EH (cell line): ENCODE results near the gene OR4C45.
"Not testable (repeated sequence)": the region's sequence is repeated elsewhere in the genome, so short reads cannot be mapped to it uniquely, and the experiment has no call there.

Experiments used
- DNase-seq: peaks from one replicate; pipeline ENCODE4 v3.0.0-alpha.2; 2015; ENCODE audit warnings: low read depth

The OR4C45 gene

GRCh38 chr11:50032574-50032973, at the start of gene OR4C45:
TSS of gene OR4C45 (plus strand) at chr11:50032874.
- no peak for DNase-seq

- peak; percentile 59 for DNase-seq
These were observed 37.1 kb upstream of the OR4C45 start for GRCh38 chr11:49995565-49995964.

- DNase-seq: no peak
These were observed 2.5 kb upstream of the OR4C45 start for GRCh38 chr11:50030193-50030592.

GRCh38 chr11:50036239-50036638, 3.6 kb downstream of the OR4C45 start:
- DNase-seq: not testable (repeated sequence)

- no peak for DNase-seq
These were observed 4.6 kb downstream of the OR4C45 start for GRCh38 chr11:50037251-50037650.

- no peak for DNase-seq
These were observed 12.0 kb downstream of the OR4C45 start for GRCh38 chr11:50044647-50045046.

GRCh38 chr11:50063056-50063455, 30.4 kb downstream of the OR4C45 start:
- DNase-seq: not testable (repeated sequence)

- DNase-seq: no peak
These were observed 37.7 kb downstream of the OR4C45 start for GRCh38 chr11:50070389-50070788.

- DNase-seq: no peak
These were observed 39.0 kb downstream of the OR4C45 start for GRCh38 chr11:50071584-50072225.

GRCh38 chr11:50072226-50073112, 39.8 kb downstream of the OR4C45 start:
- no peak for DNase-seq

GRCh38 chr11:50073113-50074105, 40.7 kb downstream of the OR4C45 start:
- DNase-seq: no peak

GRCh38 chr11:50074161-50074560, 41.5 kb downstream of the OR4C45 start:
- no peak for DNase-seq

- no peak for DNase-seq
These were observed 43.2 kb downstream of the OR4C45 start for GRCh38 chr11:50075856-50076255.

- no peak for DNase-seq
These were observed 44.9 kb downstream of the OR4C45 start for GRCh38 chr11:50077526-50077925.

GRCh38 chr11:50078001-50078400, 45.3 kb downstream of the OR4C45 start:
- DNase-seq: no peak

- peak; percentile 3 for DNase-seq
These were observed 46.3 kb downstream of the OR4C45 start for GRCh38 chr11:50078946-50079345.

- no peak for DNase-seq
These were observed 47.6 kb downstream of the OR4C45 start for GRCh38 chr11:50080256-50080655.
